ENCODE results near the gene ARHGAP21. TPM values are rescaled to one million over a fixed set of nuclear protein-coding genes. Genes with fewer than 3 reads are reported as not detected.

Gene ARHGAP21
- total and polyA plus RNA-seq, 9 of the 15 experiments (the other 6 are each of a cell fraction or from before 2014, with no cell fraction given) = 13.6 to 145 (median 60.8) TPM

- TF ChIP-seq CREB3L1 (IDR thresholded peaks at IDR 0.05; ENCODE audit: borderline replicate concordance, low read depth) (0 out of 2 replicates have a peak, but pooled peaks have one; percentile 35), POLR2G (IDR thresholded peaks at IDR 0.05; ENCODE audit: low read depth, low read length) (peak; percentile 88), HNRNPUL1 (IDR thresholded peaks at IDR 0.05; ENCODE audit: low read length) (no peak), BCOR (IDR thresholded peaks at IDR 0.05) (peak; percentile 11; the same call in 1 of the 2 replicates), FOXP4 (CRISPR knock-in tag; IDR thresholded peaks at IDR 0.05; ENCODE audit: borderline replicate concordance) (no peak), CCNT2 (IDR thresholded peaks at IDR 0.05; ENCODE audit: borderline replicate concordance, extremely low read depth, insufficient read length, low read depth, low read length) (peak; percentile 70), PPARD (CRISPR knock-in tag; IDR thresholded peaks at IDR 0.05) (no peak), PHF21A (IDR thresholded peaks at IDR 0.05; ENCODE audit: borderline replicate concordance, low read depth) (peak; percentile 2; the same call in 1 of the 2 replicates), PYGO2 (tag; IDR thresholded peaks at IDR 0.05) (no peak), NFE2L1 (tag; IDR thresholded peaks at IDR 0.05; ENCODE audit: borderline replicate concordance, low read depth) (no peak), TBP (optimal IDR thresholded peaks at IDR 0.05; ENCODE audit: low read depth, low read length) (peak; percentile 65), ZFX (CRISPR knock-in tag; IDR thresholded peaks at IDR 0.05) (peak; percentile 65), SMAD4 (CRISPR knock-in tag; conservative IDR thresholded peaks at IDR 0.05) (peak; percentile 23; the same call in 1 of the 2 replicates), SP1 (CRISPR knock-in tag; IDR thresholded peaks at IDR 0.05) (peak; percentile 65; the same call in 1 of the 2 replicates), ESRRA (IDR thresholded peaks at IDR 0.05; ENCODE audit: borderline replicate concordance, low read depth) (peak; percentile 40), ZNF347 (CRISPR knock-in tag; IDR thresholded peaks at IDR 0.05; ENCODE audit: low read depth) (no peak), SNIP1 (IDR thresholded peaks at IDR 0.05; ENCODE audit: low read depth) (no peak), CREM (IDR thresholded peaks at IDR 0.05; ENCODE audit: low read depth) (peak; percentile 53), HNRNPK (IDR thresholded peaks at IDR 0.05; ENCODE audit: low read depth, low read length, poor library complexity, severe bottlenecking) (no peak), ELF2 (CRISPR knock-in tag; IDR thresholded peaks at IDR 0.05) (0 out of 2 replicates have a peak, but pooled peaks have one; percentile 58), RAD51 (IDR thresholded peaks at IDR 0.05; ENCODE audit: borderline replicate concordance, low read depth) (no peak), CEBPG (CRISPR knock-in tag; IDR thresholded peaks at IDR 0.05) (peak; percentile 58), CEBPG (tag; conservative IDR thresholded peaks at IDR 0.05 in 1 of 2, IDR thresholded peaks at IDR 0.05 in 1 of 2) (peak; percentile 64 to 66), SRSF7 (optimal IDR thresholded peaks at IDR 0.05; ENCODE audit: low read depth, low read length) (no peak), IFI16 (CRISPR knock-in tag; IDR thresholded peaks at IDR 0.05) (no peak), COPS2 (conservative IDR thresholded peaks at IDR 0.05) (no peak)
These were observed 918 bp upstream of the ARHGAP21 start (continued) for GRCh38 chr10:24724381-24725228.
